RWPE2 (cell line): ENCODE results near the gene UNC13A.

ENCODE experiments used
- ATAC-seq: fragments of 200-7000 bp; cut with Tn5 transposase; 3 replicates; pipeline ENCODE4 v1.9.1; 2021; ENCODE audit warnings: low read depth
- DNase-seq: peaks from one replicate; pipeline ENCODE4 v3.0.0-alpha.2; 2020; ENCODE audit warnings: low spot score
- H3K27ac ChIP-seq: fragments of 450-650 bp; 2 replicates; pipeline ENCODE4 v1.5.1; 2017; ENCODE audit warnings: mild to moderate bottlenecking; ENCODE audit not compliant: poor library complexity, severe bottlenecking
- H3K27me3 ChIP-seq: fragments of 250-450 bp; sonication (Bioruptor Pico); 2 replicates; pipeline ENCODE4 v1.5.1; 2021; ENCODE audit warnings: mild to moderate bottlenecking, moderate library complexity; ENCODE audit not compliant: insufficient read depth, poor library complexity, severe bottlenecking
- H3K36me3 ChIP-seq: fragments of 250-450 bp; sonication (Bioruptor Pico); 2 replicates; pipeline ENCODE4 v1.5.1; 2020; ENCODE audit warnings: low read depth, mild to moderate bottlenecking, moderate library complexity
- H3K4me1 ChIP-seq: fragments of 250-450 bp; sonication (Bioruptor Pico); 2 replicates; pipeline ENCODE4 v1.5.1; 2021; ENCODE audit warnings: mild to moderate bottlenecking, moderate library complexity; ENCODE audit not compliant: insufficient read depth, poor library complexity, severe bottlenecking
- H3K4me3 ChIP-seq: fragments of 250-450 bp; sonication (Bioruptor Pico); 2 replicates; pipeline ENCODE4 v1.5.1; 2021; ENCODE audit warnings: mild to moderate bottlenecking, moderate library complexity; ENCODE audit not compliant: severe bottlenecking
- H3K9me3 ChIP-seq: fragments of 250-450 bp; sonication (Bioruptor Pico); 2 replicates; pipeline ENCODE4 v1.5.1; 2021; ENCODE audit warnings: mild to moderate bottlenecking, moderate library complexity; ENCODE audit not compliant: severe bottlenecking
- CTCF ChIP-seq: fragments of 450-650 bp; IDR thresholded peaks from one replicate; pipeline ENCODE4 v1.5.1; 2017; ENCODE audit warnings: mild to moderate bottlenecking, moderate library complexity; ENCODE audit not compliant: poor library complexity, severe bottlenecking

UNC13A gene

GRCh38 chr19:17727843-17728242 lies 39.7 kb upstream of the UNC13A start:
- TF ChIP-seq CTCF = no peak
- no peak for ATAC-seq
- no peak overlapping the region for H3K4me3 ChIP-seq
- no peak for DNase-seq
- no peaks in the 10 kb centered on the region for H3K4me1 ChIP-seq
- H3K27me3 ChIP-seq = no peaks in the 10 kb centered on the region
- no peaks in the 10 kb centered on the region for H3K9me3 ChIP-seq
- H3K36me3 ChIP-seq = peaks cover 57% of the 10 kb centered on the region
- no peak overlapping the region for H3K27ac ChIP-seq

GRCh38 chr19:17726964-17727773 lies 39.0 kb upstream of the UNC13A start:
- no peak overlapping the region for H3K4me3 ChIP-seq
- no peak for TF ChIP-seq CTCF
- DNase-seq (no peak), ATAC-seq (no peak)
- H3K27me3 ChIP-seq = no peaks in the 10 kb centered on the region
- peaks cover 53% of the 10 kb centered on the region for H3K36me3 ChIP-seq
- H3K4me1 ChIP-seq = no peaks in the 10 kb centered on the region
- no peaks in the 10 kb centered on the region for H3K9me3 ChIP-seq
- no peak overlapping the region for H3K27ac ChIP-seq

- Histone ChIP-seq H3K4me3 (no peak overlapping the region), H3K4me1 (no peaks in the 10 kb centered on the region), H3K27me3 (no peaks in the 10 kb centered on the region)
Observed at GRCh38 chr19:17726136-17726741, 38.1 kb upstream of the UNC13A start.

GRCh38 chr19:17725422-17726078 lies 37.4 kb upstream of the UNC13A start:
- Histone ChIP-seq H3K36me3 (peaks cover 47% of the 10 kb centered on the region), H3K9me3 (no peaks in the 10 kb centered on the region), H3K27ac (no peak overlapping the region), H3K4me1 (no peaks in the 10 kb centered on the region), H3K4me3 (no peak overlapping the region), H3K27me3 (no peaks in the 10 kb centered on the region)
- ATAC-seq = no peak
- TF ChIP-seq CTCF = peak; percentile 20
- no peak for DNase-seq

More at GRCh38 chr19:17726136-17726741, 38.1 kb upstream of the UNC13A start:
- Histone ChIP-seq H3K36me3 (peaks cover 47% of the 10 kb centered on the region), H3K9me3 (no peaks in the 10 kb centered on the region), H3K27ac (no peak overlapping the region)
- TF ChIP-seq CTCF = no peak
- DNase-seq (no peak), ATAC-seq (no peak)

- no peaks in the 10 kb centered on the region for H3K27me3 ChIP-seq
- no peaks in the 10 kb centered on the region for H3K4me1 ChIP-seq
- H3K27ac ChIP-seq = no peak overlapping the region
- no peaks in the 10 kb centered on the region for H3K9me3 ChIP-seq
- ATAC-seq (no peak), DNase-seq (no peak)
- H3K4me3 ChIP-seq = no peak overlapping the region
- H3K36me3 ChIP-seq = peaks cover 38% of the 10 kb centered on the region
- TF ChIP-seq CTCF = no peak
Observed at GRCh38 chr19:17724655-17725054, 36.5 kb upstream of the UNC13A start.
